Keratinocyte (primary cell): ENCODE results near the gene MSI2. TPM values are rescaled to one million over a fixed set of nuclear protein-coding genes. Genes with fewer than 3 reads are reported as not detected.

ENCODE experiments used
- DNase-seq: peaks from one replicate; pipeline ENCODE4 v3.0.0-alpha.2; 2011; ENCODE audit warnings: low read depth, missing footprints, low spot score
- FAIRE-seq: peaks from 2 replicates; lab custom pipeline; 2011; peaks lifted over from hg19 to GRCh38; lab: Jason Lieb, UNC
- H2AFZ ChIP-seq: 2 replicates; pipeline ENCODE4 v1.6.0; 2012; ENCODE audit warnings: low read length, control low read depth, inconsistent platforms; ENCODE audit not compliant: control insufficient read depth
- H3K27ac ChIP-seq: 2 replicates; pipeline ENCODE4 v1.5.1; 2011; ENCODE audit warnings: low read length; ENCODE audit not compliant: control insufficient read depth, insufficient read depth
- H3K27me3 ChIP-seq: 3 replicates; pipeline ENCODE4 v1.6.0; 2011; ENCODE audit warnings: low read length; ENCODE audit not compliant: control insufficient read depth, insufficient read depth; ENCODE audit errors: extremely low read depth
- H3K36me3 ChIP-seq, 2 experiments: 2 replicates in 1 of 2; 3 replicates in 1 of 2; pipeline ENCODE4 v1.5.1; 2011; ENCODE audit warnings: low read length in 2 of 2, mild to moderate bottlenecking in 1 of 2; ENCODE audit not compliant: control insufficient read depth in 2 of 2, insufficient read depth in 2 of 2; ENCODE audit errors: extremely low read depth in 1 of 2
- H3K4me1 ChIP-seq: 3 replicates; pipeline ENCODE4 v1.5.1; 2011; ENCODE audit warnings: low read length; ENCODE audit not compliant: control insufficient read depth, insufficient read depth; ENCODE audit errors: extremely low read depth
- H3K4me2 ChIP-seq: 3 replicates; pipeline ENCODE4 v1.6.0; 2011; ENCODE audit warnings: low read depth, low read length; ENCODE audit not compliant: control insufficient read depth, insufficient read depth; ENCODE audit errors: extremely low read depth
- H3K4me3 ChIP-seq, 3 experiments: fragments of 200-600 bp in 1 of 3; sonication (generic) in 1 of 3; 2 replicates in 2 of 3; 3 replicates in 1 of 3; pipeline ENCODE4 v1.5.1; 2011 to 2016; ENCODE audit warnings: low read length in 3 of 3, mild to moderate bottlenecking in 3 of 3, control low read depth in 2 of 3, inconsistent platforms in 1 of 3, low read depth in 1 of 3, mixed read lengths in 1 of 3, mixed run types in 1 of 3, moderate library complexity in 1 of 3; ENCODE audit not compliant: control insufficient read depth in 2 of 3, insufficient read depth in 2 of 3; ENCODE audit errors: extremely low read depth in 1 of 3
- H3K79me2 ChIP-seq: 2 replicates; pipeline ENCODE4 v1.6.0; 2012; ENCODE audit warnings: low read length; ENCODE audit not compliant: control insufficient read depth, insufficient read depth
- H3K9ac ChIP-seq: 3 replicates; pipeline ENCODE4 v1.6.0; 2011; ENCODE audit warnings: low read length; ENCODE audit not compliant: control insufficient read depth, insufficient read depth; ENCODE audit errors: extremely low read depth
- H3K9me1 ChIP-seq: 3 replicates; pipeline ENCODE4 v1.6.0; 2011; ENCODE audit warnings: low read length; ENCODE audit not compliant: control insufficient read depth, insufficient read depth; ENCODE audit errors: extremely low read depth
- H3K9me3 ChIP-seq: 2 replicates; pipeline ENCODE4 v1.5.1; 2012; ENCODE audit warnings: low read depth, low read length; ENCODE audit not compliant: control insufficient read depth
- H4K20me1 ChIP-seq: 3 replicates; pipeline ENCODE4 v1.6.0; 2011; ENCODE audit warnings: low read length; ENCODE audit not compliant: control insufficient read depth, insufficient read depth; ENCODE audit errors: extremely low read depth
- EZH2 ChIP-seq: IDR thresholded peaks from one replicate; pipeline ENCODE4 v1.6.1; 2012; ENCODE audit warnings: inconsistent platforms, mild to moderate bottlenecking, low read length, moderate library complexity
- dilution Hi-C: fragments of 300-500 bp; cut with MboI; formaldehyde crosslinking; loops from one replicate; pipeline ENCODE4 v1.7.0; 2020; ENCODE audit warnings: low sequenced_read_pairs; ENCODE audit not compliant: extremely low pct_ligation_motif_present
- polyA plus RNA-seq, 5 experiments: library from polyadenylated mRNA; depleted of rRNA in 3 of 5; stranded (reverse) in 3 of 5; stranded (forward) in 1 of 5; unstranded in 1 of 5; fragments of >200 nt; gene quantifications; 1 replicate in 1 of 5; 2 replicates in 3 of 5; 3 replicates in 1 of 5; pipeline versions ENCODE4 v1.2.1 to v1.2.3, GENCODE V29; 2011 to 2012; ENCODE audit warnings: missing spikeins in 2 of 5, low read depth in 1 of 5, low replicate concordance in 1 of 5
- TF ChIP-seq, protein P1 (sequence below), 3 experiments: IDR thresholded peaks in 1 of 3; conservative IDR thresholded peaks in 1 of 3; optimal IDR thresholded peaks in 1 of 3; 2 replicates in 2 of 3; 3 replicates in 1 of 3; pipeline versions ENCODE3 to v1.5.1; 2011; ENCODE audit warnings: low read length in 3 of 3, mild to moderate bottlenecking in 3 of 3, moderate library complexity in 2 of 3, control low read depth in 1 of 3, inconsistent platforms in 1 of 3; ENCODE audit not compliant: insufficient read depth in 2 of 3; ENCODE audit errors: extremely low read depth in 1 of 3

Gene MSI2
- polyA plus RNA-seq, 1 donor (not counting 4 experiments of a cell fraction or from before 2014, with no cell fraction given), result 22.3 TPM

DNA sequence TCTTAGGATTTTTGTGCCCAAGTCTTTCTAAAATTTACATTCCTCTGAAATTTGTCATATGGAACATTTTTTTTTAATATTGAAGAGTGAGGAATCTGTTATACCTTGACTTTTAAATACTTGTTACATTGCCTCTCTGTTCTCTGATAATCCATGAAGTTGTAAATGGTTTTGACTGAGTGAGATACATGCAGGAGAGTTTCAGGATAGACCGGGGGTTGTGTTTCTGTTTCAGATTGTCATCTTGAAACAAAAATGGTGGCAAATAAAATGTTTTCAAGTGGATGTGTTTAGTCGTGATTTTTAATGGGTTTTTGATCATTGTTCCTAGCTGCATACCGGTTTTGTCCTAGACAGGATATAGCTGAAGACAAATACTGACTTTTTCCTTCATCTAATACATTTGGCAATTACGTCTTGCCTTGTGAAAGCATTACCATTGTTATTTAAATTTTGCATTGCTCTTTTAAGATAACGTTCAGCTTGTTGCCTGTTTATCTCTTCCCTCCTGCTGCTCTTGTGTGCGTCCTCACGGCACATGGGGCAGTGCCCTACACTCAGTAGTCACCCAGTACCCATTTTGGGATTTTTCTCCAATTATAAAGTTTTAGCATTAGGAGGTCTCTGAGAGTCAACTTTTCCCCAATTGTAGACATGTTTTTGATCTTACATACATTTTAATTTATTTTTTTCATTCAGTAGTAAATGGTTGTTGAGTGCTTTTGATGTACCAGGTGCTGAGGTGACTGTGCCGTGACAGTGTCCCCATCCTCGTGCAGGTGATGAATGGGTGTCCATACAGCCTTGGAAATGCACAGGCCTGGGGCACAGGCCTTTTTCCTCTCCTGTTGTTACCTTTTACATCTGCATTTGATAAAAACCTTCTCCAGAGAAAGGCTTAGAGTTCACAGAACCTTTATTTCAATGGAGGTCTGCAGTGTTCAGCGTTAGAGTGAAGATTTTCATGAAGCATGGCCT is 169.9 kb downstream of the MSI2 start:
- Histone ChIP-seq H3K79me2 (no peaks in the 10 kb centered on the region), H3K9me3 (no peaks in the 10 kb centered on the region), H4K20me1 (no peaks in the 10 kb centered on the region), H3K9ac (no peak overlapping the region), H3K27ac (no peak overlapping the region), H2AFZ (no peak overlapping the region), H3K27me3 (no peaks in the 10 kb centered on the region), H3K36me3 (no peaks in the 10 kb centered on the region), H3K4me3 (no peak overlapping the region), H3K9me1 (peaks cover 3% of the 10 kb centered on the region), H3K4me1 (peaks cover 11% of the 10 kb centered on the region), H3K4me2 (no peak overlapping the region)
- no peak for DNase-seq
- no peak for FAIRE-seq
- TF ChIP-seq EZH2, result no peak
- TF ChIP-seq, protein P1, sequence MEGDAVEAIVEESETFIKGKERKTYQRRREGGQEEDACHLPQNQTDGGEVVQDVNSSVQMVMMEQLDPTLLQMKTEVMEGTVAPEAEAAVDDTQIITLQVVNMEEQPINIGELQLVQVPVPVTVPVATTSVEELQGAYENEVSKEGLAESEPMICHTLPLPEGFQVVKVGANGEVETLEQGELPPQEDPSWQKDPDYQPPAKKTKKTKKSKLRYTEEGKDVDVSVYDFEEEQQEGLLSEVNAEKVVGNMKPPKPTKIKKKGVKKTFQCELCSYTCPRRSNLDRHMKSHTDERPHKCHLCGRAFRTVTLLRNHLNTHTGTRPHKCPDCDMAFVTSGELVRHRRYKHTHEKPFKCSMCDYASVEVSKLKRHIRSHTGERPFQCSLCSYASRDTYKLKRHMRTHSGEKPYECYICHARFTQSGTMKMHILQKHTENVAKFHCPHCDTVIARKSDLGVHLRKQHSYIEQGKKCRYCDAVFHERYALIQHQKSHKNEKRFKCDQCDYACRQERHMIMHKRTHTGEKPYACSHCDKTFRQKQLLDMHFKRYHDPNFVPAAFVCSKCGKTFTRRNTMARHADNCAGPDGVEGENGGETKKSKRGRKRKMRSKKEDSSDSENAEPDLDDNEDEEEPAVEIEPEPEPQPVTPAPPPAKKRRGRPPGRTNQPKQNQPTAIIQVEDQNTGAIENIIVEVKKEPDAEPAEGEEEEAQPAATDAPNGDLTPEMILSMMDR (optimal IDR thresholded peaks at IDR 0.05 in 1 of 3, IDR thresholded peaks at IDR 0.05 in 1 of 3, conservative IDR thresholded peaks at IDR 0.05 in 1 of 3; ENCODE audit: extremely low read depth in 1 of 3, insufficient read depth in 2 of 3, low read length in 3 of 3), result no peak
- dilution Hi-C loops, result no loop called here

DNA sequence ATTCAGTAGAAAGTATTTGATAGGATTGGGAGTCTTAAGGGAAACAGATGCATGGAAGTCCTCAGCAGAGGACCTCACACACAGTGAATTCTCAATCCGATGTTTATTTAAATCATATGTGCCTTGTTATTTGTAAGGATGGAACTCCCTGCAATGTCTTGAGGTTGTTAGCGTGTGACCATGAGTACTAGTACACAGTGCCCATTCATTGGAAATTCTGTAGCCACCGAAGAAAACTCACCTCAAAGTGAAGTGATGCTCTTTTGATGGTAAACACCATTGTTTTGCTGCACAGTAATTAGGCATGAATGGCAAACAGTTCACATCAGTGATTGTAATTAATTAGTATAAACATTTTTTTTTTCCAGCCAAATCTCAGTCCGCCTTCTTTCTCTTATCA is 173.6 kb downstream of the MSI2 start:
- dilution Hi-C loops, result no loop called here
- no peak for DNase-seq
- no peak overlapping the region for H2AFZ ChIP-seq
- no peak overlapping the region for H3K4me3 ChIP-seq
- FAIRE-seq, result no peak
- no peaks in the 10 kb centered on the region for H4K20me1 ChIP-seq
- no peak for TF ChIP-seq EZH2
- TF ChIP-seq, protein P1 (optimal IDR thresholded peaks at IDR 0.05 in 1 of 3, IDR thresholded peaks at IDR 0.05 in 1 of 3, conservative IDR thresholded peaks at IDR 0.05 in 1 of 3; ENCODE audit: extremely low read depth in 1 of 3, insufficient read depth in 2 of 3, low read length in 3 of 3), result no peak
- H3K4me2 ChIP-seq, result no peak overlapping the region
- no peaks in the 10 kb centered on the region for H3K27me3 ChIP-seq
- H3K9ac ChIP-seq, result no peak overlapping the region
- H3K27ac ChIP-seq, result no peak overlapping the region
- H3K9me1 ChIP-seq, result peaks cover 2% of the 10 kb centered on the region
- H3K79me2 ChIP-seq, result no peaks in the 10 kb centered on the region
- peaks cover 0 to 2% of the 10 kb centered on the region in 2 experiments for H3K36me3 ChIP-seq
- H3K9me3 ChIP-seq, result no peaks in the 10 kb centered on the region
- H3K4me1 ChIP-seq, result peaks cover under 1% of the 10 kb centered on the region
